ENCODE data around the gene RHCE. TPM values are rescaled to one million over a fixed set of nuclear protein-coding genes. Genes with fewer than 3 reads are reported as not detected.
"Not testable (repeated sequence)": the region's sequence is repeated elsewhere in the genome, so short reads cannot be mapped to it uniquely, and the experiment has no call there.

The RHCE gene
- total RNA-seq, 4 donors from 2014 or later = 0.17 TPM; not detected in 3

DNA sequence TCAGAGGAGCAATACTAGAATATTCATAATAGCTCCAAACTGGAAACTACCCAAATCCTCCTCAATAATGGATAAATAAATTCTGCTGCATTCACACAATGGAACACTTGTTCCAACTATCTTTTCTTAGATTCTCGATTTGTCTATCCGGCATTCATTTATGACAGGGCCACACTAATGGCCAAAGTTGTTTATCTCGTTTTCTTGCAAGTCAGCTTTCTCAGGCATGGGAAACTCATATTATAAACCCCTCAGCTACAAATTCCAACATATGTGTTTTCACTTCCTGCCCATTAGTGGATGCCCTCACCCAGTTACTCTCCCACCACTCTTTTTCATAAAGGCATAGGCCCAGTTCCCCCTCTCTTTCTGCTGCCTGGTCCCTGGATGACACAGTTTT lies 42.3 kb downstream of the RHCE start:
- H3K27ac ChIP-seq (replicated peaks in 1 of 4); intact Hi-C loops (cut with DNase I); H3K4me3 ChIP-seq; DNase-seq (ENCODE audit: extremely low spot score); H3K4me1 ChIP-seq; H3K9me3 ChIP-seq; H3K36me3 ChIP-seq; H3K27me3 ChIP-seq: not testable (repeated sequence)
- WGBS = 87% methylated on average over 3 of the region's 3 CpGs

DNA sequence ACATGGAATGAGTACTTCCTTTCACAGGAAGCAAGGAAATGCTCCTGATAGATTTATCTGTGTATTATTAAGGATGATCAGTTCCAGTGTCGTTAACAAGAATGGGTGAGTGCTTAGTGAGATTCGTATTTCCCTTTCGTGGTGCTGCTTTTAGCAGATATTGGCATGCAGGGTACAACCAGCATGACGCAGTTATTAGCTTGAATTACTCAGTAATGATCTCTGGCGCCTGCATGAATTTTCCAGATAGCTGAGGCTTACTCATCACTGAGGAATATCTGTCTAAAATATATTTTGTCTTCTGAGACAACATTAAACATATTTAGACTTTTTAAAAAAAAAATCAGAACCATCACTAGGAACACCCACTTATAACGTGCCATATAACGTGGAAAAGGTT lies 48.9 kb downstream of the RHCE start:
- H3K36me3 ChIP-seq; H3K27ac ChIP-seq (replicated peaks in 1 of 4); H3K4me1 ChIP-seq; H3K4me3 ChIP-seq; H3K9me3 ChIP-seq; H3K27me3 ChIP-seq; DNase-seq (ENCODE audit: extremely low spot score); intact Hi-C loops (cut with DNase I): not testable (repeated sequence)
- WGBS = 76% methylated on average over 7 of the region's 7 CpGs

DNA sequence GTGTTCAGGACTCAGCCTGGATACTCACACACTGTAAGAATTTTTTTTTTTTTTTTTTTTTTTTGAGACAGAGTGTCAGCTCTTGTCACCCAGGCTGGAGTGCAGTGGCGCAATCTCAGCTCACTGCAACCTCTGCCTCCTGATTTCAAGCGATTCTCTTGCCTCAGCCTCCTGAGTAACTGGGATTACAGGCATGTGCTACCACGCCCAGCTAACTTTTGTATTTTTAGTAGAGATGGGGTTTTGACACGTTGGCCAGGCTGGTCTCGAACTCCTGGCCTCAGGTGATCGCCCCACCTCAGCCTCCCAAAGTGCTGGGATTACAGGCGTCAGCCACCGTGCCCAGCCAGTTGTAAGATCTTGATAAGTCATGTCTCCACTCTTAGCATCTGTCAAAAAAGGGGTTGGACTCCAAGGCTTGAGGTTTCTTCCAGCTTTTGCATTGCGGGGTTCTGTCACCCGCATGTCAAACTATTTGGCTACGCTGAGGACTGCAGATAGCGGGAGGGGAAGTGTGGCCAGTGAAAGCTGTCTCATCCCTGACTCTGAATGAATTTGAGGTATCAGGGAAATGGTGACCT lies 50.8 kb downstream of the RHCE start:
- intact Hi-C loops (cut with DNase I) = not testable (repeated sequence)

DNA sequence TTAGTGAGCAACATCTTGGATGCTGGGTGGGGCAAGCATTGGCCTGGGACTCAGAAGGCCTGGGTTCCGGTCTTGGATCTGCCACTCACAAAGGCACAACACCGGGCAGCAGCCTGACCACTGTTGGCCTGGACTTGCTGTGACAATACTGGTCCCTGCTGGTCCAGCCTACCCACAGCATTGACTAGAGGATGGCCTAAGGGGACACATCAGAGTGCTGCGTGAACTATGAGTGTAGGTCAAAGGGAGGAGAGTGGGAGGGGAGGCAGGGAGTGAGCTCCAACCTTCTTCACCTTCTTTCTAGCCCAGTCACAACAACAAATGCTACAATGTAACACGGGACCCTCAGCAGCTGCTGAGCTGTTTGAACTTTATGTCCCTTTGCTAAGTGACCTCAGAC lies 51.4 kb downstream of the RHCE start:
- intact Hi-C loops (cut with DNase I) = no loop called here
- WGBS = 86% methylated on average over 3 of the region's 4 CpGs

More for the DNA sequence above, 50.8 kb downstream of the RHCE start:
- H3K9me3 ChIP-seq; DNase-seq (ENCODE audit: extremely low spot score); H3K27ac ChIP-seq (replicated peaks in 1 of 4); H3K36me3 ChIP-seq; H3K27me3 ChIP-seq; H3K4me1 ChIP-seq; H3K4me3 ChIP-seq: not testable (repeated sequence)
- WGBS = 84% methylated on average over 12 of the region's 12 CpGs

DNA sequence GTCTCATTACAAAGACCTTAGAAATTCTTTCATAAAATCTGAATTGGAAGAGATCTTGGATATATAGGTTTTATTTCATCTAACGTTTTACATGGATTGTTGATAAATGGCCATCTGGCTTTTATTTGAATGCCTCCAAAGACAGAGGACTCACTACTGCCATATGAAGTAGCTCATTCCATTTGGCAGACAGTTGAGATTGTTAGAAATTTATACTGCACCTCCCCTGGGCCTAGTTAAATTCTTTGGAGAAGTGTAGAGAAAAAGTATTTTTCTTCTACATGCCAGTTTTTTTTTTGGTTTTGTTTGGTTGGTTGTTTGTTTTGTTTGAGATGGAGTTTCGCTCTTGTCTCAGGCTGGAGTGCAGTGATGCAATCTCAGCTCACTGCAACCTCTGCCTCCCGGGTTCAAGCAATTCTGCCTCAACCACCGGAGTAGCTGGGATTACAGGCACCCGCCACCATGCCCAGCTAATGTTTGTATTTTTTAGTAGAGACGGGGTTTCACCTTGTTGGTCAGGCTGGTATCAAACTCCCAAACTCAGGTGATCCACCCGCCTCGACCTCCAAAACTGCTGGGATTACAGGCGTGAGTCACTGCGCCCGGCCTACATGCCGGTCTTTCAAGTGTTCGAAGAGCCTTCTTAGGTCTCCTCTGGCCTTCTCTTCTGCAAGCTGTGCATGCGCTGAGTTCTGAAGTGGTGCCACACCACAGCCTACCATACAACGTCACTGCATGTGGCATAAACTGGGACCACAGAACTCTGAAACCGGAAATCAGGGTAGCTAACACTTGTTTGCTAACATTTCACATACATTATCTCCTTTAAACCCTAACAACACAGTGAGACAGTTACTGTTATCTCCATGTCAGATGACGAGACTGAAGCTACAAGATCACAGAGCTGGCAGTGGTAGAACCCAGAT lies 57.7 kb downstream of the RHCE start:
- H3K27ac ChIP-seq (replicated peaks in 1 of 4); H3K9me3 ChIP-seq; H3K4me3 ChIP-seq; intact Hi-C loops (cut with DNase I); H3K27me3 ChIP-seq; DNase-seq (ENCODE audit: extremely low spot score); H3K4me1 ChIP-seq: not testable (repeated sequence)
- no CpG with 5 or more reads among the region's 17 CpGs for WGBS
- peaks cover 16 to 43% (median 36%) of the 10 kb centered on the region in 4 donors for H3K36me3 ChIP-seq

More for the DNA sequence above, 51.4 kb downstream of the RHCE start:
- H3K27me3 ChIP-seq = no peaks in the 10 kb centered on the region
- no peak for DNase-seq (ENCODE audit: extremely low spot score)
- H3K36me3 ChIP-seq = no peaks in the 10 kb centered on the region
- H3K4me3 ChIP-seq = no peak overlapping the region
- TF ChIP-seq, protein P1, sequence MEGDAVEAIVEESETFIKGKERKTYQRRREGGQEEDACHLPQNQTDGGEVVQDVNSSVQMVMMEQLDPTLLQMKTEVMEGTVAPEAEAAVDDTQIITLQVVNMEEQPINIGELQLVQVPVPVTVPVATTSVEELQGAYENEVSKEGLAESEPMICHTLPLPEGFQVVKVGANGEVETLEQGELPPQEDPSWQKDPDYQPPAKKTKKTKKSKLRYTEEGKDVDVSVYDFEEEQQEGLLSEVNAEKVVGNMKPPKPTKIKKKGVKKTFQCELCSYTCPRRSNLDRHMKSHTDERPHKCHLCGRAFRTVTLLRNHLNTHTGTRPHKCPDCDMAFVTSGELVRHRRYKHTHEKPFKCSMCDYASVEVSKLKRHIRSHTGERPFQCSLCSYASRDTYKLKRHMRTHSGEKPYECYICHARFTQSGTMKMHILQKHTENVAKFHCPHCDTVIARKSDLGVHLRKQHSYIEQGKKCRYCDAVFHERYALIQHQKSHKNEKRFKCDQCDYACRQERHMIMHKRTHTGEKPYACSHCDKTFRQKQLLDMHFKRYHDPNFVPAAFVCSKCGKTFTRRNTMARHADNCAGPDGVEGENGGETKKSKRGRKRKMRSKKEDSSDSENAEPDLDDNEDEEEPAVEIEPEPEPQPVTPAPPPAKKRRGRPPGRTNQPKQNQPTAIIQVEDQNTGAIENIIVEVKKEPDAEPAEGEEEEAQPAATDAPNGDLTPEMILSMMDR (IDR thresholded peaks at IDR 0.05) = no peak
- TF ChIP-seq EP300 (IDR thresholded peaks at IDR 0.05) = no peak
- TF ChIP-seq POLR2A (IDR thresholded peaks at IDR 0.05; ENCODE audit: low read depth) = no peak
- no peaks in the 10 kb centered on the region for H3K4me1 ChIP-seq
- H3K9me3 ChIP-seq = no peaks in the 10 kb centered on the region
- H3K27ac ChIP-seq (replicated peaks in 1 of 4) = no peak overlapping the region

DNA sequence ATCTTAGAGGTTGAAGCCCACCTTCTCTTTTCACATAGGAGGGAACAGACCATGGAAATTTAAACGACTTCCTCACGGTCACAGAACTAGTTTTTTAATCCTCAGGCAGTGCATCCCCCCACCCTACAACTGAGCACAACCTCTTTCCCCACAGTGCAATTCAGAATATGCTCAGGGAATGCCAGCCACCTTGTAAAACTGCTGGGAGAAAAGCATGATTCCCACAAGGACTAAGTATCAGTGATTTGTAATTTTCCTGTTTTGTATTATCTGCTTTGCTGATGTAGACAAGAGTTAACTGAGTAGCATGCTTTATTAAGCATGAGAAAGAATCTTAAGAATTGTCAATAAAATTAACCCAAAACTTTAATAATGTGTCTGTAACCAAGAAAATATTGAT lies 58.7 kb downstream of the RHCE start:
- Histone ChIP-seq H3K9me3 (no peaks in the 10 kb centered on the region), H3K4me1 (peaks cover 3 to 8% (median 6%) of the 10 kb centered on the region in 4 donors), H3K27me3 (no peaks in the 10 kb centered on the region), H3K4me3 (no peak overlapping the region), H3K27ac (replicated peaks in 1 of 4) (peak overlapping the region in 1 of 4 donors; percentile 35), H3K36me3 (peaks cover 18 to 53% (median 44%) of the 10 kb centered on the region in 4 donors)
- intact Hi-C loops (cut with DNase I) = no loop called here
- WGBS = 71% methylated on average over 2 of the region's 2 CpGs
- DNase-seq (ENCODE audit: extremely low spot score) = no peak
- TF ChIP-seq EP300 (IDR thresholded peaks at IDR 0.05) (no peak), POLR2A (IDR thresholded peaks at IDR 0.05; ENCODE audit: low read depth) (no peak), POLR2AphosphoS5 (IDR thresholded peaks at IDR 0.05) (no peak)
- TF ChIP-seq, protein P1 (IDR thresholded peaks at IDR 0.05) = no peak
